Osteocyte (in vitro differentiated cells): ENCODE results near the gene FAM151B. TPM values are rescaled to one million over a fixed set of nuclear protein-coding genes. Genes with fewer than 3 reads are reported as not detected.
A peak's percentile ranks its signal among the peaks of the same experiment; 100 is the strongest.
"Not testable (repeated sequence)": the region's sequence is repeated elsewhere in the genome, so short reads cannot be mapped to it uniquely, and the experiment has no call there.

Experiments
- DNase-seq: peaks from one replicate; pipeline ENCODE4 v3.0.0; 2021; ENCODE audit warnings: mixed read lengths; ENCODE audit not compliant: unreplicated experiment; ENCODE audit errors: extremely low spot score
- H3K27ac Mint-ChIP-seq: one replicate; pipeline ENCODE4 v1.8.0; 2021; ENCODE audit warnings: mild to moderate bottlenecking, mixed read lengths; ENCODE audit not compliant: unreplicated experiment
- H3K27me3 Mint-ChIP-seq: one replicate; pipeline ENCODE4 v1.8.0; 2021; ENCODE audit warnings: mixed read lengths; ENCODE audit not compliant: unreplicated experiment
- H3K36me3 Mint-ChIP-seq: one replicate; pipeline ENCODE4 v1.8.0; 2021; ENCODE audit warnings: mixed read lengths; ENCODE audit not compliant: unreplicated experiment
- H3K4me1 Mint-ChIP-seq: one replicate; pipeline ENCODE4 v1.8.0; 2021; ENCODE audit warnings: mixed read lengths; ENCODE audit not compliant: unreplicated experiment
- H3K4me3 Mint-ChIP-seq: one replicate; pipeline ENCODE4 v1.8.0; 2021; ENCODE audit warnings: mild to moderate bottlenecking, moderate library complexity, mixed read lengths; ENCODE audit not compliant: unreplicated experiment
- H3K9me3 Mint-ChIP-seq: one replicate; pipeline ENCODE4 v1.8.0; 2021; ENCODE audit warnings: mixed read lengths; ENCODE audit not compliant: unreplicated experiment
- CTCF ChIP-seq: fragments of 200-600 bp; sonication (generic); IDR thresholded peaks from 2 replicates; pipeline ENCODE4 v1.5.0; 2021; ENCODE audit warnings: antibody characterized with exemption, mild to moderate bottlenecking, moderate library complexity
- total RNA-seq: library from RNA; stranded (reverse); gene quantifications from 2 replicates; pipeline ENCODE4 v1.2.1, GENCODE V29; 2021

The FAM151B gene
- total RNA-seq, 1 donor from 2014 or later, result 4.9 TPM

- Mint-ChIP-seq H3K4me3 (peak overlapping the region; percentile 97), H3K36me3 (peaks cover 25% of the 10 kb centered on the region), H3K4me1 (peaks cover 23% of the 10 kb centered on the region), H3K27me3 (no peaks in the 10 kb centered on the region), H3K27ac (peak overlapping the region; percentile 91), H3K9me3 (peaks cover 4% of the 10 kb centered on the region)
- no peak for TF ChIP-seq CTCF
- DNase-seq, result no peak
These were observed 464 bp upstream of the FAM151B start for GRCh38 chr5:80487444-80487828.

GRCh38 chr5:80491296-80491695, 3.4 kb downstream of the FAM151B start:
- Mint-ChIP-seq H3K36me3 (peaks cover 4% of the 10 kb centered on the region), H3K27me3 (no peaks in the 10 kb centered on the region), H3K27ac (no peak overlapping the region), H3K9me3 (peaks cover 10% of the 10 kb centered on the region), H3K4me3 (no peak overlapping the region), H3K4me1 (peaks cover 31% of the 10 kb centered on the region)
- TF ChIP-seq CTCF, result no peak
- no peak for DNase-seq

- no peaks in the 10 kb centered on the region for H3K27me3 Mint-ChIP-seq
- peaks cover 20% of the 10 kb centered on the region for H3K4me1 Mint-ChIP-seq
- H3K4me3 Mint-ChIP-seq, result no peak overlapping the region
- peaks cover 10% of the 10 kb centered on the region for H3K9me3 Mint-ChIP-seq
- peak overlapping the region; percentile 10 for H3K27ac Mint-ChIP-seq
- peaks cover 4% of the 10 kb centered on the region for H3K36me3 Mint-ChIP-seq
- no peak for TF ChIP-seq CTCF
- no peak for DNase-seq
These were observed 4.8 kb downstream of the FAM151B start for GRCh38 chr5:80492741-80493140.

GRCh38 chr5:80493443-80493842, 5.5 kb downstream of the FAM151B start:
- H3K4me1 Mint-ChIP-seq, result peaks cover 15% of the 10 kb centered on the region
- H3K4me3 Mint-ChIP-seq, H3K36me3 Mint-ChIP-seq, H3K27me3 Mint-ChIP-seq, DNase-seq: not testable (repeated sequence)
- peaks cover 10% of the 10 kb centered on the region for H3K9me3 Mint-ChIP-seq
- H3K27ac Mint-ChIP-seq, result peak overlapping the region; percentile 54

GRCh38 chr5:80495891-80496290, 8.0 kb downstream of the FAM151B start:
- H3K27ac Mint-ChIP-seq, result no peak overlapping the region
- H3K9me3 Mint-ChIP-seq, result peaks cover 10% of the 10 kb centered on the region
- H3K4me1 Mint-ChIP-seq, result peaks cover 8% of the 10 kb centered on the region
- DNase-seq, result no peak
- peaks cover 7% of the 10 kb centered on the region for H3K36me3 Mint-ChIP-seq
- no peaks in the 10 kb centered on the region for H3K27me3 Mint-ChIP-seq
- TF ChIP-seq CTCF, result no peak
- no peak overlapping the region for H3K4me3 Mint-ChIP-seq

- Mint-ChIP-seq H3K9me3 (no peaks in the 10 kb centered on the region), H3K4me3 (no peak overlapping the region), H3K4me1 (no peaks in the 10 kb centered on the region)
These were observed 14.9 kb downstream of the FAM151B start for GRCh38 chr5:80502800-80503199.

More at GRCh38 chr5:80502800-80503199, 14.9 kb downstream of the FAM151B start:
- no peak for DNase-seq
- H3K27ac Mint-ChIP-seq, result no peak overlapping the region
- no peaks in the 10 kb centered on the region for H3K27me3 Mint-ChIP-seq
- peaks cover 4% of the 10 kb centered on the region for H3K36me3 Mint-ChIP-seq
- no peak for TF ChIP-seq CTCF
